Esophagus squamous epithelium (tissue), 5 donors: ENCODE results near the gene CD19. TPM values are rescaled to one million over a fixed set of nuclear protein-coding genes. Genes with fewer than 3 reads are reported as not detected.
"Not testable (repeated sequence)": the region's sequence is repeated elsewhere in the genome, so short reads cannot be mapped to it uniquely, and the experiment has no call there.

Experiments used
- DNase-seq: peaks from one replicate; lab custom pipeline; 2025; lab: John Stamatoyannopoulos, UW
- H3K27ac ChIP-seq, 4 donors: fragments of 200-600 bp; sonication (generic); one replicate each; pipeline ENCODE4 v1.5.1; 2016 to 2019; ENCODE audit warnings: mild to moderate bottlenecking in 1 of 4
- H3K27me3 ChIP-seq, 4 donors: fragments of 200-600 bp; sonication (generic); 1 replicate in 3 of 4; 2 replicates in 1 of 4; pipeline versions ENCODE4 v1.5.1 to v1.6.0; 2017 to 2021; ENCODE audit warnings: antibody characterized with exemption in 1 of 4
- H3K36me3 ChIP-seq, 3 donors: fragments of 200-600 bp; sonication (generic); one replicate each; pipeline ENCODE4 v1.5.1; 2016 to 2019
- H3K4me1 ChIP-seq, 3 donors: fragments of 200-600 bp; sonication (generic); one replicate each; pipeline ENCODE4 v1.5.1; 2017 to 2019
- H3K4me3 ChIP-seq, 4 donors: fragments of 200-600 bp; sonication (generic); 1 replicate in 3 of 4; 2 replicates in 1 of 4; pipeline ENCODE4 v1.5.1; 2016 to 2019; ENCODE audit warnings: mild to moderate bottlenecking in 2 of 4, moderate library complexity in 1 of 4
- H3K9me3 ChIP-seq, 3 donors: fragments of 200-600 bp; sonication (generic); one replicate each; pipeline ENCODE4 v1.5.1; 2016 to 2019
- POLR2A ChIP-seq, 4 donors: fragments of 450-650 bp; IDR thresholded peaks; one replicate each; pipeline ENCODE4 v1.6.1; 2017; ENCODE audit warnings: antibody characterized with exemption in 4 of 4, mild to moderate bottlenecking in 4 of 4, moderate library complexity in 3 of 4
- WGBS, 2 donors: methylation state at CpG; one replicate each; pipeline ENCODE4 v1.1.5; 2018; 5-methylcytosine and 5-hydroxymethylcytosine counted together
- intact Hi-C: fragments of 100-400 bp; cut with DNase I; formaldehyde crosslinking; loops from one replicate; pipeline ENCODE4 v1.15.0; 2022
- total RNA-seq, 4 donors: library from RNA; depleted of rRNA; stranded (reverse); fragments of >200 nt; gene quantifications; one replicate each; pipeline ENCODE4 v1.1.0, GENCODE V29; 2016
- TF ChIP-seq, protein P1 (sequence below), 6 experiments: fragments of 450-650 bp in 4 of 6; fragments of 200-600 bp in 2 of 6; sonication (generic) in 2 of 6; IDR thresholded peaks; one replicate each; pipeline ENCODE4 v1.5.1; 2016 to 2019; ENCODE audit warnings: antibody characterized with exemption in 6 of 6, mild to moderate bottlenecking in 4 of 6, moderate library complexity in 4 of 6
- donor health status: DM: yes; HTN: yes; CAD: no.

CD19 gene
- total RNA-seq, 4 donors from 2014 or later, result 0.19 to 0.42 TPM; not detected in 2

DNA sequence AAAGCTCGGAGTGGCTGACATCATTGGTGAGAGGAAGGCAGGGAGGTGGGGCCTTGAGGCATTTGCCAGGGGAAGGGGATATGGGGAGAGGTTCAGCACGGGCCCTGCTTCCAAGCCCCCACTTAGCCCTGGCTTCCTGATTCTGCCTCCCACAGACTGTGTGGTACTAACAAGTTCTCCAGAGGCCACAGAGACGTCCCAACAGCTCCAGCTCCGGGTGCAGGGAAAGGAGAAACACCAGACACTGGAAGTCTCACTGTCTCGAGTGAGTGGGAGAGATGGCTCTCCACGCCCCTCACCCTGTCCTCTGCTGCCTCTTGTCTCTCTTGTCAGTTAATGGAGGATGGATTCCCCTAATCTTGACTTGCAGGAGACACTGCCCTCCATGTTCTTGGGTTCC, 27.1 kb downstream of the CD19 start:
- H3K4me1 ChIP-seq, result no peaks in the 10 kb centered on the region
- TF ChIP-seq, protein P1, sequence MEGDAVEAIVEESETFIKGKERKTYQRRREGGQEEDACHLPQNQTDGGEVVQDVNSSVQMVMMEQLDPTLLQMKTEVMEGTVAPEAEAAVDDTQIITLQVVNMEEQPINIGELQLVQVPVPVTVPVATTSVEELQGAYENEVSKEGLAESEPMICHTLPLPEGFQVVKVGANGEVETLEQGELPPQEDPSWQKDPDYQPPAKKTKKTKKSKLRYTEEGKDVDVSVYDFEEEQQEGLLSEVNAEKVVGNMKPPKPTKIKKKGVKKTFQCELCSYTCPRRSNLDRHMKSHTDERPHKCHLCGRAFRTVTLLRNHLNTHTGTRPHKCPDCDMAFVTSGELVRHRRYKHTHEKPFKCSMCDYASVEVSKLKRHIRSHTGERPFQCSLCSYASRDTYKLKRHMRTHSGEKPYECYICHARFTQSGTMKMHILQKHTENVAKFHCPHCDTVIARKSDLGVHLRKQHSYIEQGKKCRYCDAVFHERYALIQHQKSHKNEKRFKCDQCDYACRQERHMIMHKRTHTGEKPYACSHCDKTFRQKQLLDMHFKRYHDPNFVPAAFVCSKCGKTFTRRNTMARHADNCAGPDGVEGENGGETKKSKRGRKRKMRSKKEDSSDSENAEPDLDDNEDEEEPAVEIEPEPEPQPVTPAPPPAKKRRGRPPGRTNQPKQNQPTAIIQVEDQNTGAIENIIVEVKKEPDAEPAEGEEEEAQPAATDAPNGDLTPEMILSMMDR (IDR thresholded peaks at IDR 0.05), result no peak
- no peak for TF ChIP-seq POLR2A (IDR thresholded peaks at IDR 0.05)
- no peaks in the 10 kb centered on the region for H3K9me3 ChIP-seq
- DNase-seq, result no peak
- peaks cover 6 to 100% (median 63%) of the 10 kb centered on the region in 3 donors for H3K36me3 ChIP-seq
- H3K4me3 ChIP-seq, result no peak overlapping the region
- 60 to 93% methylated on average over 1 to 3 of the region's 6 CpGs for WGBS, 2 donors
- no peak overlapping the region for H3K27ac ChIP-seq
- H3K27me3 ChIP-seq, result no peaks in the 10 kb centered on the region
- intact Hi-C loops, result no loop called here

DNA sequence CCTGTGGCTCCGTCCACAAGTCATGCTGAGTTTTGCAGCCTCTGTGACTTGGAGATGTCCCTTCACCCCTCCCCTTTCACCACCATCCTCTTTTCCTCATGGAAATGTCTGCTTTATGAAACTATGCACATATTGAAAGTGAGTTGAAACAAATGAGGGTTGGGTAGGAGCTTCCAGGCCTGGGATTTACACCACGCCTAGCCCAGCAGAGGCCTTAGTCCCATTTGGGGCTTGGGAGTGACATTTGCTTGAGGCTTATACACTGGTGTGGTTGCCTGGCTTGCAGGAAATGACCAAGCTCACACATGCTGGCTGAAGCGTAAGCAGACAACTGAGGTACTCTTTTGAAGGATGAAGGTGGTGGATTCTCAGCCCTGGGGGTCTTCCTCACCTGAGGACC, 32.3 kb downstream of the CD19 start:
- peaks cover 6 to 71% (median 25%) of the 10 kb centered on the region in 3 donors for H3K36me3 ChIP-seq

DNA sequence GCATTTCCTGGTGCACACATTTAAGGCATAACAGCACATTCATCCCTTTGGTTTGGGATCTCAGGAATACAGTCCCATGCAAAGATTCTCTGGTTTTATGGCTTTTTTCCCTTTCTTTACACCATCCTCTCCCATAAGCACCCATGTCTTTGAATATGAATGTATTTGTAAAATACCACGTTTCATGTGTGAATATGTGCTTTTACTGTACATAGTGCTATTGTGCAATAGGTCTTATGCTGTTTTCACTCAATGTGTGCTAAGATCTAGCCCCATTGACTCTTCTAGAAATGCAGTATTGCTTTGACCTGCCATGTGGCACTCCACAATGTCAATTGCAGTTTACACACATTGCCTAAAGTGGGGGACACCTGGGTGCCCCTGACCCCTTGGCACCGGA, 32.7 kb downstream of the CD19 start:
- peaks cover 6 to 67% (median 25%) of the 10 kb centered on the region in 3 donors for H3K36me3 ChIP-seq
- no peaks in the 10 kb centered on the region for H3K4me1 ChIP-seq
- no peak overlapping the region for H3K4me3 ChIP-seq
- no peak overlapping the region for H3K27ac ChIP-seq
- no peaks in the 10 kb centered on the region for H3K27me3 ChIP-seq
- no peak for TF ChIP-seq POLR2A (IDR thresholded peaks at IDR 0.05)
- TF ChIP-seq, protein P1 (IDR thresholded peaks at IDR 0.05), result no peak
- intact Hi-C loops, result no loop called here
- no peak for DNase-seq
- WGBS, 2 donors, result 76 to 88% methylated on average over 2 of the region's 2 CpGs
- H3K9me3 ChIP-seq, result no peaks in the 10 kb centered on the region

More for the DNA sequence above, 32.3 kb downstream of the CD19 start:
- no peak for DNase-seq
- no peak for TF ChIP-seq POLR2A (IDR thresholded peaks at IDR 0.05)
- Histone ChIP-seq H3K4me1 (no peaks in the 10 kb centered on the region), H3K27ac (no peak overlapping the region), H3K27me3 (no peaks in the 10 kb centered on the region), H3K4me3 (no peak overlapping the region), H3K9me3 (no peaks in the 10 kb centered on the region)
- intact Hi-C loops, result no loop called here
- WGBS, 2 donors, result 70 to 94% methylated on average over 2 of the region's 3 CpGs

DNA sequence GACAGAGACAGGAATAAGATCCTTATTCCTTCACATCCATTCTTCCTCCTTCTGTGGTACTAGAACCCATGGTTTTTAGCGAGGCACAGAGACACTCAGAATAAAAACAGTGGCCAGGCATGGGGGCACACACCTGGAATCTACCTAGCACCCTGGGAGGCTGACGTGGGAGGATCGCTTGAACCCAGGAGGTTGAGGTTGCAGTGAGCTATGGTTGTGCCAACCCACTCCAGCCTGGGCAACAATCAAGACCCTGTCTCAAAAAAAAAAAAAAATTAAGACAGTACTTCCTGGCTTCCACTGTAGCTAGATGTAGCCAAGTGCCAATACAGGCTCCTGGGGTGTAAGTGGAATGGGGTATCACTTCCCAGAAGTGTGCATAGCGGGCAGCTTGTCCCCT, 35.4 kb downstream of the CD19 start:
- no peak overlapping the region for H3K27ac ChIP-seq
- intact Hi-C loops, result no loop called here
- H3K27me3 ChIP-seq, result no peaks in the 10 kb centered on the region
- TF ChIP-seq, protein P1 (IDR thresholded peaks at IDR 0.05), result no peak
- TF ChIP-seq POLR2A (IDR thresholded peaks at IDR 0.05), result no peak
- no peaks in the 10 kb centered on the region for H3K9me3 ChIP-seq
- H3K4me1 ChIP-seq, result no peaks in the 10 kb centered on the region
- WGBS, 2 donors, result 82 to 85% methylated on average over 4 of the region's 4 CpGs
- DNase-seq, result no peak
- peaks cover 0 to 41% (median 16%) of the 10 kb centered on the region in 3 donors for H3K36me3 ChIP-seq
- H3K4me3 ChIP-seq, result no peak overlapping the region

DNA sequence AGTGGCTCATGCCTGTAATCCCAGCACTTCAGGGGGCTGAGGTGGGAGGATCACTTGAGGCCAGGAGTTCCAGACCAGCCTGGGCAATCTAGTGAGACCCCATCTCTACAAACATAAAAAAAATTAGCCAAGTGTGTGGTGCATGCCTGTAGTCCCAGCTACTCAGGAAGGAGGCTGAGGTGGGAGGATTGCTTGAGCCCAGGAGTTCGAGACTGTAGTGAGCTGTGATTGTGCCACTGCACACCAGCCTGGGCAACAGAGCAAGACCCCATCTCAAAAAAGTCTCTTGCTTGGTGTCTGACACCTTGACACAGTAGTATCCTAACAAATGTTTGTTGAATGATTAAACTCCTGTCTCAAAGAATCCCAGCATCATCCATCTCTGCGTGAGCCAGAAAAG, 37.9 kb downstream of the CD19 start:
- 82 to 89% methylated on average over 2 of the region's 2 CpGs for WGBS, 2 donors
- Histone ChIP-seq H3K4me1 (peaks cover 0 to 13% (median 0%) of the 10 kb centered on the region in 3 donors), H3K36me3 (peaks cover 0 to 15% (median 0%) of the 10 kb centered on the region in 3 donors)
- DNase-seq, H3K27me3 ChIP-seq, H3K27ac ChIP-seq, intact Hi-C loops, H3K4me3 ChIP-seq, H3K9me3 ChIP-seq: not testable (repeated sequence)

DNA sequence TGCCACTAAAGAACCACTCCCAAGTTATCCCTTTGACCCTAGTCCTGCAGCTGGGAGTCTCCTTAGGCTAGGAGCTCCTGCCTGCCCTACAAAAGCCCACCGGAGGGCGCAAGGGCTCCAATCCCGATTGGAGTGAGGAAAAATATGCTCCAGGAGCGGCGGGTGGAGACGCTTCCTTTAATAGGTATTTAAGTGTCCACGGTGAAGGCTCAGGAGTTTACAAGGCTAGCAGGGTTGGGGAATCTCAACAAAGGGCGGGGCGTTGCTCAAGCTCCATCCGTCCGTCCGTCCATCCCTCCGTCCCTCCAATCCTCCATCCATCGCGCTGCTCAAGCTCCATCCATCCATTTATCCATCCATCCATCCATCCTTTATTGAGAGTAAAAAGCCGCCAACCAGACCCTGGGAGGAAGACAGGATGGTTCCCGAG, 42.3 kb downstream of the CD19 start:
- TF ChIP-seq, protein P1 (IDR thresholded peaks at IDR 0.05), result peak in 5 of 6 experiments; percentile 18 to 54 (median 44)
- TF ChIP-seq POLR2A (IDR thresholded peaks at IDR 0.05), result no peak
- H3K27ac ChIP-seq, result peak overlapping the region; percentile 58 to 82 (median 75)
- H3K36me3 ChIP-seq, result peaks cover 3 to 15% (median 11%) of the 10 kb centered on the region in 3 donors
- no peaks in the 10 kb centered on the region for H3K27me3 ChIP-seq
- DNase-seq, result no peak
- peaks cover 8 to 32% (median 13%) of the 10 kb centered on the region in 3 donors for H3K4me1 ChIP-seq
- 0% methylated on average over 15 to 16 of the region's 17 CpGs for WGBS, 2 donors
- H3K4me3 ChIP-seq, result peak overlapping the region; percentile 75 to 85 (median 80)
- intact Hi-C loops, result no loop called here
- H3K9me3 ChIP-seq, result no peaks in the 10 kb centered on the region
